Osteocyte (in vitro differentiated cells): ENCODE results near the gene HTR3B. TPM values are rescaled to one million over a fixed set of nuclear protein-coding genes. Genes with fewer than 3 reads are reported as not detected.

Experiments
- DNase-seq: peaks from one replicate; pipeline ENCODE4 v3.0.0; 2021; ENCODE audit warnings: mixed read lengths; ENCODE audit not compliant: unreplicated experiment; ENCODE audit errors: extremely low spot score
- H3K27ac Mint-ChIP-seq: one replicate; pipeline ENCODE4 v1.8.0; 2021; ENCODE audit warnings: mild to moderate bottlenecking, mixed read lengths; ENCODE audit not compliant: unreplicated experiment
- H3K27me3 Mint-ChIP-seq: one replicate; pipeline ENCODE4 v1.8.0; 2021; ENCODE audit warnings: mixed read lengths; ENCODE audit not compliant: unreplicated experiment
- H3K36me3 Mint-ChIP-seq: one replicate; pipeline ENCODE4 v1.8.0; 2021; ENCODE audit warnings: mixed read lengths; ENCODE audit not compliant: unreplicated experiment
- H3K4me1 Mint-ChIP-seq: one replicate; pipeline ENCODE4 v1.8.0; 2021; ENCODE audit warnings: mixed read lengths; ENCODE audit not compliant: unreplicated experiment
- H3K4me3 Mint-ChIP-seq: one replicate; pipeline ENCODE4 v1.8.0; 2021; ENCODE audit warnings: mild to moderate bottlenecking, moderate library complexity, mixed read lengths; ENCODE audit not compliant: unreplicated experiment
- H3K9me3 Mint-ChIP-seq: one replicate; pipeline ENCODE4 v1.8.0; 2021; ENCODE audit warnings: mixed read lengths; ENCODE audit not compliant: unreplicated experiment
- CTCF ChIP-seq: fragments of 200-600 bp; sonication (generic); IDR thresholded peaks from 2 replicates; pipeline ENCODE4 v1.5.0; 2021; ENCODE audit warnings: antibody characterized with exemption, mild to moderate bottlenecking, moderate library complexity
- total RNA-seq: library from RNA; stranded (reverse); gene quantifications from 2 replicates; pipeline ENCODE4 v1.2.1, GENCODE V29; 2021

The HTR3B gene
- total RNA-seq, 1 donor from 2014 or later = not detected

GRCh38 chr11:113960702-113961330 lies 56.2 kb downstream of the HTR3B start:
- H3K4me3 Mint-ChIP-seq = no peak overlapping the region
- TF ChIP-seq CTCF = no peak
- H3K4me1 Mint-ChIP-seq = no peaks in the 10 kb centered on the region
- H3K36me3 Mint-ChIP-seq = no peaks in the 10 kb centered on the region
- peaks cover 31% of the 10 kb centered on the region for H3K27me3 Mint-ChIP-seq
- no peaks in the 10 kb centered on the region for H3K9me3 Mint-ChIP-seq
- no peak for DNase-seq
- H3K27ac Mint-ChIP-seq = no peak overlapping the region

- Mint-ChIP-seq H3K27ac (no peak overlapping the region), H3K9me3 (no peaks in the 10 kb centered on the region), H3K27me3 (peaks cover 3% of the 10 kb centered on the region), H3K36me3 (no peaks in the 10 kb centered on the region), H3K4me3 (no peak overlapping the region), H3K4me1 (no peaks in the 10 kb centered on the region)
- DNase-seq = no peak
- no peak for TF ChIP-seq CTCF
These were observed 62.8 kb downstream of the HTR3B start for GRCh38 chr11:113967361-113967760.

- TF ChIP-seq CTCF = no peak
- no peak overlapping the region for H3K4me3 Mint-ChIP-seq
- no peak overlapping the region for H3K27ac Mint-ChIP-seq
- peaks cover 18% of the 10 kb centered on the region for H3K27me3 Mint-ChIP-seq
- no peaks in the 10 kb centered on the region for H3K4me1 Mint-ChIP-seq
- no peak for DNase-seq
- no peaks in the 10 kb centered on the region for H3K9me3 Mint-ChIP-seq
- H3K36me3 Mint-ChIP-seq = no peaks in the 10 kb centered on the region
These were observed 67.1 kb downstream of the HTR3B start for GRCh38 chr11:113971506-113972195.

GRCh38 chr11:113974741-113975470 lies 70.3 kb downstream of the HTR3B start, which contains the start of gene HTR3A:
TSS of gene HTR3A (plus strand) at chr11:113975108. CDS start at chr11:113975326, 218 bp downstream.
- TF ChIP-seq CTCF = no peak
- H3K27me3 Mint-ChIP-seq = peaks cover 18% of the 10 kb centered on the region

GRCh38 chr11:113977071-113977490 lies 72.5 kb downstream of the HTR3B start:
- no peak for DNase-seq
- Mint-ChIP-seq H3K27me3 (peaks cover 25% of the 10 kb centered on the region), H3K4me3 (no peak overlapping the region), H3K9me3 (no peaks in the 10 kb centered on the region), H3K27ac (no peak overlapping the region), H3K4me1 (no peaks in the 10 kb centered on the region), H3K36me3 (no peaks in the 10 kb centered on the region)
- no peak for TF ChIP-seq CTCF

More at GRCh38 chr11:113974741-113975470, 70.3 kb downstream of the HTR3B start, which contains the start of gene HTR3A:
- Mint-ChIP-seq H3K4me3 (no peak within 1 kb of the TSS), H3K36me3 (no peaks in the 10 kb centered on the region), H3K27ac (no peak within 1 kb of the TSS), H3K4me1 (no peaks in the 10 kb centered on the region), H3K9me3 (no peaks in the 10 kb centered on the region)
- no peak for DNase-seq
